Ectodermal cell (in vitro differentiated cells): Measurements from ENCODE around the gene RTCB.

Experiments used
- H3K27ac ChIP-seq: 2 replicates; pipeline ENCODE4 v1.7.0; 2013; ENCODE audit warnings: mild to moderate bottlenecking, low read depth, low read length; ENCODE audit not compliant: insufficient read depth, poor library complexity, severe bottlenecking
- H3K27me3 ChIP-seq: 2 replicates; pipeline ENCODE4 v1.7.0; 2013; ENCODE audit warnings: mild to moderate bottlenecking, low read length; ENCODE audit not compliant: insufficient read depth, control insufficient read depth, poor library complexity, severe bottlenecking
- H3K36me3 ChIP-seq: one replicate; pipeline ENCODE4 v1.7.0; 2013; ENCODE audit warnings: low read length; ENCODE audit not compliant: control insufficient read depth, insufficient read depth
- H3K4me1 ChIP-seq: one replicate; pipeline ENCODE4 v1.7.0; 2013; ENCODE audit warnings: low read length; ENCODE audit not compliant: control insufficient read depth, insufficient read depth
- H3K4me3 ChIP-seq: 2 replicates; pipeline ENCODE4 v1.7.0; 2013; ENCODE audit warnings: low read depth, low read length, control low read depth; ENCODE audit not compliant: insufficient read depth
- H3K9me3 ChIP-seq: 2 replicates; pipeline ENCODE4 v1.7.0; 2013; ENCODE audit warnings: mild to moderate bottlenecking, low read length, moderate library complexity; ENCODE audit not compliant: control insufficient read depth
- WGBS, 2 experiments: methylation state at CpG; one replicate each; pipeline ENCODE4 v1.1.7; 2013; ENCODE audit warnings: missing lambda C conversion rate in 2 of 2; 5-methylcytosine and 5-hydroxymethylcytosine counted together

RTCB gene

DNA sequence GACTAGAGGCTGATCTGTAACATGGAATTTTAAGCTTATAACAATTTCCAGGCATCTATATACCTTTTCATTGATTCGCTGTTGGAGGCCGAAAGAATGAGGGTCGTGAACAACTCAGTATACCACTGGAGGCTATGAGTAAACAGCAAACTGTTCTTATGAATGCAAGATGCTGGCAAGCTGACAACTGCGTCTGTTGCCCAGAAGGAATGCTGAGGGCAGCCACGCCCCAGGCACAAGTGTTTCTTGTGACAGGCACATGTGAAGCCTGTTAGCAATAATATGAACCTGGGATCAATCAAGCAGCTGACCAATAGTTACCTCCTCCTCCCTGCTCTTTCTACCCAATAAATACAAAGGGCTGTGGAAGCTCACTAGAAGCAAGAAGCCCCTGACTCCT lies 15.3 kb downstream of the RTCB start:
- Histone ChIP-seq H3K27me3 (no peaks in the 10 kb centered on the region), H3K36me3 (peaks cover 77% of the 10 kb centered on the region), H3K4me1 (no peaks in the 10 kb centered on the region), H3K27ac (no peak overlapping the region), H3K4me3 (no peak overlapping the region), H3K9me3 (no peaks in the 10 kb centered on the region)
- WGBS, 2 experiments, result 95 to 98% methylated on average over 5 of the region's 5 CpGs

DNA sequence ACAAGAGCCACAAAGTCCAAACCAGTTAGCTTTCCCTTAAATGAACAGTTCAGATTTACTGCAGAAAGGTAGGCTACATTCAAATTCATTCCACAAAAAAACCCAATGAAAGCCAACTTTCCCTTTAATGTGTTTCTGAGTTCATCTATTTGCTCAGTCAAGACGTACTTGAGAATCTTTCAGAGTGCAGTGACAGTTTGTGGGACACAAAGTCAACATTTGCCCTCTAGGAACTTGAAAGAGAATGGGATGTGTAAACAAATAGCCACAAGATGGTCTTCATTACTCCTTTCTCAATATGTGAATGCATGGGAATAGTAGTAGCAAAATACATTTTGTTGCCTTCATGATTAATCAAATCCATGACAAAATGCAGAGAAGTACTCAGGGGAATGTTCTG lies 15.8 kb downstream of the RTCB start:
- 93 to 94% methylated on average over 1 of the region's 1 CpG for WGBS, 2 experiments
- H3K4me3 ChIP-seq, result no peak overlapping the region
- H3K36me3 ChIP-seq, result peaks cover 77% of the 10 kb centered on the region
- H3K27me3 ChIP-seq, result no peaks in the 10 kb centered on the region
- H3K9me3 ChIP-seq, result no peaks in the 10 kb centered on the region
- H3K27ac ChIP-seq, result no peak overlapping the region
- H3K4me1 ChIP-seq, result no peaks in the 10 kb centered on the region

DNA sequence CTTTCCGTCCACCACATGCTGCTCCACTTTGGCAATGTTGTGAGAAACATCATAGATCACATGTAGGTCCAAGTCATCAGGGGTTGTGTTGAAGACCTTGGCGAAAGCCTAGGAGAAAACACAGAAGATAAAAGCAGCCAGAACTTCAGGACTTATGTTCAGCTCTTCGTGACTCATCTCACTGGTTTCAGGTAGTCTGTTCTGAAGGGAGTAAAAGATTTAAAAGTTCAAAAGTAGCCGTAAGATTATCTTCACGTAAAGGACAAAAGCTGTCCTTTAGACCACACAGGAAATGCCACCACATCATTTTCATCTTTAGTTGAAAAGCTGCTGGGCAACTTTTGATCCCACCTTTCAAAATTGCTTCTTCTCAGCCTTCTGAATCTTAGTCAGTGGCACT lies 16.9 kb downstream of the RTCB start:
- Histone ChIP-seq H3K4me1 (no peaks in the 10 kb centered on the region), H3K27ac (no peak overlapping the region), H3K36me3 (peaks cover 81% of the 10 kb centered on the region), H3K27me3 (no peaks in the 10 kb centered on the region), H3K4me3 (no peak overlapping the region), H3K9me3 (no peaks in the 10 kb centered on the region)
- WGBS, 2 experiments, result 94 to 96% methylated on average over 5 of the region's 5 CpGs

DNA sequence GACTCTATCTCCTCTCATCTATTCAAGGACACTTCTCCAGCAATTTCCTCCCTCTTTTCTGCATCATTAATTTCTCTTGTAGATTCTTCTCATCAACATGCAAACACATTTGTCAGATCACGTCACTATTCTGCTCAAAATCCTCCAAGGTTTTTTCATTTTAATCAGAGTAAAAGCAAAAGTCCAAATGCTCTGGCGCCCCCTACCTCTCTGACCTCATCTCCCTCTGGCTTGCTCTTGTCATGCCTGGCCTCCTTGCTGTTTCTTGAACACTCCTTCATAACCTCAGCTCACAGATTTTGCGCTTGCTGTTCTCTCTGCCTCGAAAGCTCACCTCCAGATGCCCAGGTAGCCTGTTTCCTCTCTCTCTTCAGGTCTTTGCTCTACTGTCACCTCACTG lies 22.4 kb downstream of the RTCB start:
- H3K27ac ChIP-seq, result no peak overlapping the region
- H3K9me3 ChIP-seq, result no peaks in the 10 kb centered on the region
- H3K36me3 ChIP-seq, result peaks cover 65% of the 10 kb centered on the region
- no peak overlapping the region for H3K4me3 ChIP-seq
- WGBS, 2 experiments, result 69 to 74% methylated on average over 4 of the region's 4 CpGs
- H3K27me3 ChIP-seq, result no peaks in the 10 kb centered on the region
- no peaks in the 10 kb centered on the region for H3K4me1 ChIP-seq

DNA sequence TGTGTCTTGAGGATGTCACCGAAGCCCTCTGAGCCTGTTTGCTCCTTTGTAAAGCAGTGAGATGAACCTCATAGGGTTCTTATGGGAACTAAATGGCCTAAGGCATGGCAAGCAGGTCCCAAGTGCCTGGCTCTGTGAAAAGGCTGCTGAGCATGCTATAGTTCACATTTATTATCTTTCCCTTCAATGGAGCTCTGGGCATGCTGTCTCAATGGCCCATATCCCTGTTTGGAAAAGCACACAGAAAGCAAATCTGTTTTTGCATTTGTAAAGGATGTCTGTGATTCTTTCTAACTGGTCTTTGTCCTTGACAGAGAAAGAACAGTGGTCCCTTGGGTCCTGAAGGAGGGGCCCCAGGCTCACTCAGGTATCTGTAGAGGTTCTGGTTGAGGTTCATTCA lies 26.4 kb downstream of the RTCB start:
- Histone ChIP-seq H3K9me3 (no peaks in the 10 kb centered on the region), H3K27ac (no peak overlapping the region), H3K4me1 (no peaks in the 10 kb centered on the region), H3K4me3 (no peak overlapping the region), H3K36me3 (peaks cover 28% of the 10 kb centered on the region), H3K27me3 (no peaks in the 10 kb centered on the region)
- WGBS, 2 experiments, result 97 to 100% methylated on average over 1 of the region's 1 CpG

DNA sequence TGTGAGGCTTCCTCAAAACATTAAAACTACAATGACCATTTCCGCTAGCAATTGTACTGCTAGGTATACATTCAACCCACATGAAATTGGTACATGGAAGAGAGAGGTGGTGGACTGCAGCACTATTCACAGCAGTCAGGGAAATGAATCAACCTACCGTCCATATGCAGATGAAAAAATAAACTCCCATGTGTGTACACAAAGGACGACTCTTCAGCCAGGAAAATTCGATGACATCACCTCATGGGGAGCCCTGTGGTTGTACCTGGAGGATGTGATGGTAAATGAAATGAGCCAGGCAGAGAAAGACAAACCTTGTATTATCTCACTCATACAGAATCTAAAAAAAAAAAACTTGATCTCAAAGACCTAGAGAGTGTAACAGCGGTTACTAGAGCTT lies 31.1 kb downstream of the RTCB start:
- Histone ChIP-seq H3K4me1 (no peaks in the 10 kb centered on the region), H3K27ac (no peak overlapping the region), H3K36me3 (no peaks in the 10 kb centered on the region), H3K27me3 (no peaks in the 10 kb centered on the region), H3K4me3 (no peak overlapping the region), H3K9me3 (no peaks in the 10 kb centered on the region)
- 98 to 100% methylated on average over 3 of the region's 5 CpGs for WGBS, 2 experiments

DNA sequence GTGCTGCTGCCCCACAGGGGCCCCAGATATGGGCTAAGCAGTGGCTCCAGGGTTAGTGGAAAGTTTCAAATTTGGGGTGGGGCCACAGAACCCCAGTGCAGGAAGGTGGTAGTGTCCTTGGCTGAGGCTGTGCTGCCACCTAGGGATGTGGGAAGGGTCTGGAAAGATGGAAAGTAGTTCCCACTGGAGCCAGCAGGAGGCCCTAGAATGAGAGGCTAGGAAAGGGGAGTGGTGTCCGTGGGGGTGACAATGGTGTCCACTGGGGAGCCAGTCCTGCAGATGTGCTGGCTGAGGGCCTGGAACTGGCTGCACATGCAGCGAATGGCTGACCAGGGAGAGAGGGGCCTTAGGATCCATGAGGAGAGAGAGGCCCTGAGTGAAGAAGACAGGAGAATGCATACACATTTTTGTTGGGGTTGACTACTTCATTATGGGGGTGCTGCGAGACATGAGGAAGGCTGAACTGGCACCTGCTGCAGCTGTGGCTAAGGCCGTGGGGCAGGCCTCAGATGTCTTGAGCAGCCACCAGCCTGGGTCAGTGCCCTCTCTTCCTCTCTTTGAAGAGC lies 33.3 kb downstream of the RTCB start:
- H3K27ac ChIP-seq, result no peak overlapping the region
- no peaks in the 10 kb centered on the region for H3K4me1 ChIP-seq
- H3K9me3 ChIP-seq, result no peaks in the 10 kb centered on the region
- H3K27me3 ChIP-seq, result no peaks in the 10 kb centered on the region
- H3K4me3 ChIP-seq, result no peak overlapping the region
- 40 to 42% methylated on average over 4 of the region's 4 CpGs for WGBS, 2 experiments
- no peaks in the 10 kb centered on the region for H3K36me3 ChIP-seq

DNA sequence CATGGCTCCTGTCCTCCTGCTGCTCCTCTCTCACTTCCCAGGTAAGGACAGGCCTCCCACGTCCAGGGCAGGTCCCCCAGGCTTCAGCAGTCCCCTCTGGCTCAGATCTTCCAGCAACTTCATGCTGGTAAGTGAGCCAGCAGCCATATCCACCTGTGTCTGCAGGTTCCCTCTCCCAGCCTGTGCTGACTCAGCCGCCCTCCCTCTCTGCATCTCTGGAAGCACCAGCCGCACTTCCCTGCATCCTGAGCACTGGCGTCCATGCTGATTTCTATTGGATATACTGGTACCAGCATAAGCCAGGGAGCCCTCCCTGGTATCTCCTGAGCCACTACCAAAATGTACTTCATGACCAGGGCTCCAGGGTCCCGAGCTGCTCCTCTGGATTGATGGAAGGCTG lies 35.4 kb downstream of the RTCB start:
- 75 to 81% methylated on average over 5 of the region's 5 CpGs for WGBS, 2 experiments
- Histone ChIP-seq H3K9me3 (no peaks in the 10 kb centered on the region), H3K36me3 (no peaks in the 10 kb centered on the region), H3K27ac (no peak overlapping the region), H3K4me1 (no peaks in the 10 kb centered on the region), H3K4me3 (no peak overlapping the region), H3K27me3 (no peaks in the 10 kb centered on the region)

DNA sequence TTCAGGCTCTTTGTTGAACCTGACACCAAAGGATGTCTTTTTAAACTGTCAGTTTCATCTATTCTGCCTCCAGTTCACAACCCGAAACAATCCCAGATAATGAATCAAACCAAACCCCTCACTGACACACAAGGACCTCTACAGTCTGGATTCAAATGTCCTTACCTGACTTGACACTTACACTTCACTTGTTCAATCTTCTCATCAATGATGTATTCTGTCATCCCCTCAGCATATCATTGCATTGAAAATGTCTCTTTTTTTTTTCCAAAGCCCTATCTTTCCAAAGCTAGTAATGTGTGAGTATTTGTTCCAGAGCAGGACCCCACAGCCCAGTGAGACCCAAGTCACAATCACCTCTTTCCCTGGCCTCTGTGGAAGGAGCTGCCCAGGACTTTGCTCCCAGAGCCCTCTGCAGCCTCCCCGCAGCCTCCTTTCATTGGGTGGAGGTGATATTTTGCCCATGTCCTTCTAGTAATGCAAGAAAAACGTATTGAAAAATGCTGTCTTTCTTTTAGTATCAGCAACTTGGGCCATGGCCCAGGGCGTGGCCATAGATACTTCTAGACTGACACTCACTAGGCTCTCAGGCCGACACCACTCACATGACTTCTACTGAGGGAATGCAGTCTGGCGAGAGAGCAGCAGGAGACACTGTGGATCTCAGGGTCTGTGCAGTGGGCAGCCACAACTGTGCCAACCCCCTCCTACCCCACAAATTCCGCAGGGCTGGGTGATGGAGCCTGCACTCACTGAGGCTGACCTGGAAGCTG lies 36.2 kb downstream of the RTCB start:
- Histone ChIP-seq H3K27ac (no peak overlapping the region), H3K9me3 (no peaks in the 10 kb centered on the region), H3K4me1 (no peaks in the 10 kb centered on the region), H3K36me3 (no peaks in the 10 kb centered on the region), H3K27me3 (no peaks in the 10 kb centered on the region), H3K4me3 (no peak overlapping the region)
- 88 to 92% methylated on average over 7 of the region's 7 CpGs for WGBS, 2 experiments

DNA sequence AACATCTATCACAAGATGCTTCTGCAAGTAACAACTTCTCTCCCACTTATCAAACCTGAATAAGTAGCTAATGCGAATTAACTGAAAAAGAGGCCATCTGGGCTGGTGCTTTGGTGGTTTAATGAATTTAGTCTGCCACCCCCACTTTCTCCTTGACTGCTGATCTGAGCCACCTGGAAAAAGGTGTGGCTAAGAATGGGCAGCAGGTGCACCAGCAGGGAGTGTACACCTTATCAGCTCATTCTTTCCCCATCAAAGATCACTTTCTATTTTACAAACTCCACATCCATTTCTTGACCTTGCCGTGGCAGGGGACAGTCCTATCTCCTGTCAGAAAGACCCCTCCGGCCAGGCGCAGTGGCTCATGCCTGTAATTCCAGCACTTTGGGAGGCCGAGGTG lies 47.8 kb downstream of the RTCB start:
- no peak overlapping the region for H3K4me3 ChIP-seq
- no peak overlapping the region for H3K27ac ChIP-seq
- H3K36me3 ChIP-seq, result no peaks in the 10 kb centered on the region
- no peaks in the 10 kb centered on the region for H3K27me3 ChIP-seq
- WGBS, 2 experiments, result 93 to 97% methylated on average over 5 of the region's 5 CpGs
- no peaks in the 10 kb centered on the region for H3K4me1 ChIP-seq
- no peaks in the 10 kb centered on the region for H3K9me3 ChIP-seq
